Measurements from ENCODE around the gene DPH7.

GRCh38 chr9:137575716-137576411 is 2.9 kb downstream of the DPH7 start:
- no peak for TF ChIP-seq CTCF (IDR thresholded peaks at IDR 0.05)
- TF ChIP-seq EZH2 (IDR thresholded peaks at IDR 0.05): no peak
- no peak for TF ChIP-seq EZH2phosphoT487 (IDR thresholded peaks at IDR 0.05)
